Measurements from ENCODE around the gene PHC2.
A peak's percentile ranks its signal among the peaks of the same experiment; 100 is the strongest.

The PHC2 gene

DNA sequence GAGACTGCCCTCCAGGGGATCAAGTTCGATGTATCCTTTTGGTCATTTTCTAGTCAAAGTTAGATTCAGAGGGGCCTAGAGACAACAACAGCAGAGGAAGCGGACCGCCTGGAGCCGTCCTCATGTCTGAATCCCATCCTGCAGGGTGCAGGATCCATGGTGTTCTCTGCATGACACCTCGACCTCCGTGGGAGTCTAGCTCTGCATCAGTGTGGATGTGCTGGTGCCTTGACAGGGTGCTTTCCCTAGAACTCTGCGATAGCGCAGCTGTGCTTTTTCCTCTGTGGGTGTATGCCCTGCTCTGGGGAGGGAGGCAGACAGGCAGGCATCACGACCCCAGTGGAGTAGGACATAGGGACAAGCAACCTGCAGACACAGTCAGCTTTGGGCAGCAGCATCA, 61.8 kb downstream of the PHC2 start:
- no peak for DNase-seq

DNA sequence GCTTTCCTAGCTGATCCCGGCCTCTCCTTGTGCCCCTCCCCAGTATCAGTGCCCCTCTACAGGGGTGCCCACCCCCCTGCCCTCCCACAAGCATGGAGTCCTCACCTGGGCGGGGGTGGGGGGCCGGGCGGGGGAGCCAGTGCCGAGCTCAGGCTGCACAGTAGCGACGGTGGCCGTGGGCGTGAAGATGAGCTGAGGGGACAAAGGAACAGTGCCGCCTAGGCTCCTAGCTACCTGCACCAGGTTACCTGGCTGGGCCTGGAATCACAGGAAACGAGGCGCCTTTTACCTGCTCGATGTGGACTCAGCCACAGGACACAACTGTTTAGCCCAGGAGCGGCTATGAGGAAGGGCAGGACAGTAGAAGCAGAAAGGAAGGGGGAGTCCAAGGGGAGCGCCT, 62.5 kb downstream of the PHC2 start:
- DNase-seq = no peak

DNA sequence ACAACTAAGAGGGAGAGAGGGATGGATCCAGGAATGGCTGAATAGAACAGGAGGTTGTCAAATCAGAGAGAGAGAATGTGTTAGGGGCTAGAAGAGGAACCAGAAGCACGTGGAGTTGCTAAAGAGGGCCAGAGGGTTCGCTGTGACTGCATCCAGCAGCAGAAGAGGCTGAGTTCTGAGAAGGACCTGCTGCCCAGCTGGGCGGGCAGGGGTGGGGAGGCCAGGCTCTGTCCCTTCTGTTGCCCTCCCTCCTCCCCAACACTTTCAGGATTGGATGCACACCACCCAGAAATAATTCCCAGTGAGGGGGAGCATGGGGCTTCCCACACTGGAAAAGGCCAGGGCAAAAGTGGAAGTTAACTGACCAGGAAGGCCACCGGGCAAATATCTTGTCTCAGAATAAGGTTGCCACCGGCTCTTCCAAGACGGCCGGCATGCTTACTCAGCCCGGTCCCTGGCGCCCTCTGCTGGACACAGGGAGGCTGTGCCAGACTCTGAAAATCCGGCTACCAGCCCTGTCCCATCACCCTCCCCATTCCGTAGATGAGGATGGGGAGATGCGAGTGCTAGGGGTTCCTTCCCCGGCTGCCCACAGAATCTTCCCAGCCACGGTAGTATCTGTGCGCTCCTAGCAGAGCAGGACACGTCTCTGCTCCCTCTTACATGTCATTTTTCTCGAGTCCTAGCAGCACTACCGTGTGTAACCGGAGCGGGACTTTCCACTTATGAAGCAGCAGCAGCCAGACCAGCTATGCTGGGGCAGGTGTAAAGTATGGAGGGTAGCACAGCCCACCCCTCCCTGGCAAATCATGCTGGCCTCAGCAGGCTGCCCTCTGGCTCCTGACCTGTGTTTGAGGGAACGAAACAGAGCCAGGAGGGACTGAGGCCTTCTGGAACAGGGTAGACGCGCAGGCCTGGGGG, 63.1 kb downstream of the PHC2 start:
- peak; percentile 69 for DNase-seq

DNA sequence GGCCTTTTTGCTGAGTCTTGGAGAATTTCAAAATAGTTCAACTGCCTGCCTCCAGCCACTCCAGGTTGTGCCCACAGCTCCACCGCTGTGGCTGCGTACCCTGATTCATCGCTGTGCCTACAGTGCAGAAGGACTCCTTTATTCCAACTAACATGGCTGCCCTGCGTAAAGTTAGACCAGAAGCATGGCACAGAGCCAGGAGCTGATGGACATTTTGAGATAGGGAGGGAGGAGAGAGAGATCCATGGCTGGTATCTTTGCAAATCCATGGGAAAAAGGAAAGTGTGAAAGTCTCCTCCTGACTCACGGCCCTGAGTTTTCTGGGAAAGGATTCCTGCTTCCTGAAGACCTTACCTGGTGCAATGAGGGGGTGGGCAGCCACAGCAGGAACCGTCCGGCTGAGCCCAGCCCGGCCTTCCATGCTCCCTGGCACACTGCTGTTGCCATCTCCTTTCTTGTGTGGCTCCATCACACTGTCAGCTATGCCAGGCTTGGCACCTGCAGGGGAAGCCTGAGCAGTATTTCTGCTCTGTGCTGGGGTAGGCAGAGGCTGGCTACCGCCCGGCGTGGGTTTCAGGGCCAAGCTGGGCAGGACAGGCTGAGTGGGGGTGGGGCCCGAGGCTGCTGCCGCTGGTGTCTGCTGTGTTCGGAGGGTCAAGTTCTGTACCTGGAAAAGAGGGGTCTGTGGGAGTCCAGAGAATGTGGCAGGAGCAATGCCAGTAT, 64.0 kb downstream of the PHC2 start:
- no peak for DNase-seq

DNA sequence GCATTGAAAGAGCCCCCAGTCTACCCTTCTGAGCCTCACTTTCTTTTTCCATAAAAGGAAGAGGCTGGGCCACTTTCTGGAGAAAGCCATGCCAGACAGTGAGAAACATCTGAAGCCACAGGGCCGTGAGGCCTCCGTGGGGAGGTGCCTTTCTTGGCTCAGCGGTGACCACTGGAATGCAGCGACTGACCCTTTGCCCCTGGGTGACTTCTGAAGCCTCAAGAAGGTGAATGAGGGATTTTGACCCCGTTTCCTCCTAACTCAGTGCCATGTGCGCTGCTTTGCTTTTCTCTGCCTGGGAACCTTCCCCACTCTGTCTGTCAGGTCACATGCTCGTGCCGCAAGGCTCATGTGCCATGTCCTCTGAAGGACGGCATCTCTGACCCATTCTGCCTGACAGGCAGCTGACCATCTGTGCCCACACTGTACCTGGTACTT, 65.3 kb downstream of the PHC2 start:
- no peak for DNase-seq

DNA sequence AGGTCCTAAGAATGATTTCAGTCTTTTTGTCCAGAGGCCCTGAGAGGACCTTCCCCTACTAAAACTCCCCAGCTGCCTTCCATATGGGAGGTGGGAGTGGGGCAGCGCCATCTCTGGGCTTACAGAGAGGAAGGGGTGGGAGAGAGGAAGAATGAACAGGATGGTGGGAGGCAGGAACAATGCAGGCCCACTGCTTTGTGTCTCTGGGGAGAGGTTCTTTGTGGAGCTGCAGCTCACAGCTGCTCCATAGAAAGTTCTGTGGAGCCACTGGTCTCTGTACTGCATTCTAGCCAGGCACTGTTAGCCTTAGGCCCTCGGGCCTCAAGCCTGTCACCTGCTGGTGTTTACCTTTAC, 66.4 kb downstream of the PHC2 start:
- no peak for DNase-seq

DNA sequence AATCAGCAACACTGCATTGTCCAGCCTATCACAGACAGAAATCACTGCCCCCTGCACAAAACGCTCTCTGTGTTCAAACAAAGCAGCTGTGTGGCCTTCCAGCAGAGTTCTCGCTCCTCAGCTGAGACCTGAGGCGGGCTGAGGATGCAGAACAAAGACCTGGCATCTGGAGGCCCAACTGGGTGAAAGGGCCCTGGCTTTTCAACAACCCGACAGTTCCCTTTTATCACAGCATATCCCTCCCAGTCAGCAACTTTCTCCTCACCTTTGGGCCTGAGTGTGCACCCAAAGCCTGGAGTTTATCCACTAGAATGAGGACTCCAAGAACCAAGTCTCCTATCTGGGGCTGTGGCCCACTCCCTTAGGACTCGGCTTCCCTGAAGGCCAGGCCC, 67.4 kb downstream of the PHC2 start:
- peak; percentile 86 for DNase-seq

DNA sequence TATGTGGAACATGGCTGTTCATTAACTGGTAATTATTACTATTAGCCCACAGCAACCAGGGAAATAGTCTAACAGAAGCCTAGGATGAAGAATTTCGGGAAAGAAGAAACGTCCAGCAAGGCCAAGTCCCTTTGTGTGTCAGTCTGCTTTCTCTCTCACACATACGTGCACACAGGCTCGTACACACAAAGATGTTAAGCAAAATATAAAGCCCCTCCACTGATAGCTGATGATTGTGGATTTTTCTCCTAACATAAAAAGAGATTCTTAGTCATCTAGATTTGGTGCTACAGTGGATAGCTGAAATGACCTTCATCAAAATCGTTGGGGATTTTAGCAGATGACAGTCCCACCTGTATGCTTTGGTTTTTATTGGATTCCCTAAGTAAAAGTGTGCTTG, 67.9 kb downstream of the PHC2 start:
- peak; percentile 46 for DNase-seq

DNA sequence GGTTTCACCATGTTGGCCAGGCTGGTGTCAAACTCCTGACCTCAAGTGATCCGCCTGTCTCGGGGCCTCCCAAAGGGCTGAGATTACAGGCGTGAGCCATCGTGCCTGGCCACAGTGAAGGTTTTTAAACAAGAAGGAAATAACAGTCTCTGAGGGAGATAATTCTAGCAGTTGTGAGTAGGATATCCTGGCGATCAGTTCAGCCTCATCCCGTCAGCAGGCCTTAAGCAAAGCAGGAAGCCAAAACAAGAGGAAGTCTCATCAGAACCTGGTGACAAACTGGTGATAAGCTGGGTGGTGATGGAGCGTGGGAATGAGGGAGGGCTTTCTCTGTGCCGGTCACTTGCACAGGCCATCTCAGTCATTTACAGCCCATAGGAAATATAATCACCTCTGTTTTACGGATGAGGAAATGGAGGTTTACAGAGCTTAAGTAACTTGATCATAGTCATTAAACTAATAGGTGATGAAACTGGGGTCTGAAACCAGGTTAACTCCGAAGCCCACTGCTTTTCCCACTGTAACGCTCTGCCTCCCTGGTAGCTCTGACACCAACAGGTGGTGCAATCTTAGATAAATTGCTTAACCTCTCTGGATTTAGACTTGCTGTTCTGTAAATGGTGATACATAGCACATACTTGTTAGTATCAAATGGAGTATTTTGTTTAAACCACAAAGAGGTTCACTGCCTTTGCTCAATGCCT, 69.2 kb downstream of the PHC2 start:
- no peak for DNase-seq

DNA sequence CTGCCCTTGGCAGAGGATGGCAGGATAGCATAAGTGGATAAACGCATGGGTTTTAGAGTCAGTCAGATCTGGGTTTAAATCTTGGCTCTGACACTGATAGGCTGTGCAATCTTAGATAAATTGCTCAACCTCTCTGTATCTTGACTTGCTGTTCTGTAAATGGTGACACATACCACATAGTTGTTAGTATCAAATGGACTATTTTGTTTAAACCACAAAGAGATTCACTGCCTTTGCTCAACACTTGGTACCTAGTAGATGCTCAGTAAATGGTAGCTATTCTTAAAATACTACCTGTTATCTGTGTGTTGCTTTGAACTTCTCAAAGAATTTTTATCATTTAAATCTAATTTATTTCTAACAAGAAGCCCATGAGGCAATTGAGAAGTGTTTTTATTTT, 70.5 kb downstream of the PHC2 start:
- DNase-seq = no peak

DNA sequence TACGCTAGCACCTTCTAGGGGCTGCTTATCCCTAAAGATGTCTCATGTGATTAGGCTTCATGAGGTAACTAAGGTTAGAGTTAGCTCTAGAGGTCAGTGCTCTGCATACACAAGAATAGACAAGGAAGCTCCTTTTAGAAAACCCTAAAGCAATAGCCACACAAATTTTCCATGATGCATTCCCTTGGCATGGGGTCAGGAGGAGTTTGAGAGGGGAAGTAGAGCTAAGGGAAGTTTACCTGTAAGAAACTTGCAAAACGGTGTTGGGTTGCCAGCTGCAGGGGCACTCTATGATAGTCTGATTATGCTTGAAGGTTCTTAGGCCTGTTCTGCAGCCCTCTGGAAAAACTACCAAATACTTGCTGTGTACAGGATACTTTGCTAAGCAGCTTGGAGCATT, 71.0 kb downstream of the PHC2 start:
- DNase-seq = no peak

DNA sequence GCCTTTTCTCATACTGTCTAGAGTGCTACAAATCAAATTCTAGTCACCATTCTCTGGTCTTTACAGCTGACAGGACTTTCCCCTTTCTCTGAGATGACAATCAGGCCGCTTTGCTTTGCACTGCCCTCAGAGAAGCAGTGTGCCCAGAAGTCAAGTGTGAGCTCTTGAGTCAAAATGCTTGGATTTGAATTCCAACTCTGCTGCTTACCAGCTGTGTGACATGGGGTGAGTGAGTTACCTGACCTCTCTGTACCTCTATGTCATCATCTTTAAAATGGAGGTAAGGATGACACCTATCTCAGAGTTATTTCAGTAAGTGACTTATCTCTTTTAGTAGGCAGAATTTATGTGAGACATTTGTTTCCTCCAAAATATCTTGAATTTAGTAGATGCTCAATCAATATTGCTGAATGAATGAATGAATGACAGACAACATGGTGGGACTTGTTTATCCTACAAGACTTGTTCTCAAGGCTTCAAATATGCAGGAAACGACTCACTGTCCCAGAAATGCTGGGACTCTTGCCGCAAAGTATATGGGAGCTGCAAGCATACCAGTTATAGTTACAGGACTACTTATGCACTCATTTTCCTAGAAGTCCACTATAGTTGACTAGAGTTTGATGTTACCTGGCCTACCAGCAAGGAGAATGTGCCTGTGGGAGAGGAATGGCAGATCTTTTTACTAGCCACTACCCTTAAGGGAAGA, 71.9 kb downstream of the PHC2 start:
- no peak for DNase-seq

DNA sequence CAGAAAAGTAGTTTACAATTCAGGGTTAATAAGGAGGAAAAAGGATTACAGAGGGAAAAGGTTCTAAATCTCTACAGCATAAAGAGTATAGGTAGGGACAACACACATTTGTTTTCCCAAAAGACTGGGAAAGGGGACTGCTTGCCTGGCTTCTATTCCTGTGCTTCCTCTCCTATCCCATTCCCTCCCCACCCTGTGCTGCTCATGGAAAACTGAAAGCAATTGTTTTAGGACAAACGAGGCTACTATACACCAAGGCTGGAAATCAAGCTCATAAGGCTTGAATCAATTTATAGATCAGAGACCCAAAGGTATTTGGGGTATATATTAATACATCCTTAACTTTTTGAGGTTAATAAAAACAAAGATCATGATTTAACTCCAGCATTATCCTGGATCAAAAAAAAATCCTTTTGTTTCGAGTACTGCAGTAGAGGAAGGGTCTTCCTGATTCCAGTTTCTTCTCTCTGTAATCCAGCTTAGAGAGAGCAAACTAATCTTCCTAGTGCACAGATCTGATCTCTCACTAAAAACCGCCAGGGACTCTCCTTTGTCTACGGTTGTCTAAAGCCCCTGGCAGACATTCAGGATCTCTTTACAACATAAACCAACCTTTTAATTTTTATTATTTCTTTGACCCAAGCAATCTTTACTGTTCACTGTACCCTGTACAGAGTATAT, 72.6 kb downstream of the PHC2 start:
- no peak for DNase-seq

DNA sequence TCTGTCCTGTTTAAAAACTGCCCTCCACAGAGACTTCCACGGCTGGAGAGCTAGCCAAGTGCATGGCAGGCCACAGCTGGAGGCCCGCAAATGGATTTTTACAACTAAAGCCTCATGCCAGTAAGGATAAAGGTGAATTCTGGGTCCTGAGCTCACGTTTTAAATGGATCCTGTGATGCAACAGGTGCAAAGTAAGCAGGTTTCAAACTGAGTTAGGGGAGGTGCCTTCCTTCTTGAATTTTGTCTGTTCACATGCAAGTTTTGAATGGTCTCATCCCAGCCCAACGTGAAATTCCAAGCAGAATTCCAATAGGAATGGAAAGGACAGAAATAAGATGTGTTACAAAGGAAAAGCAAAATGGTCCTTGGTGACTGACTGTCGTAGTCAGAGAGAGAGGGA, 73.8 kb downstream of the PHC2 start:
- DNase-seq = no peak

DNA sequence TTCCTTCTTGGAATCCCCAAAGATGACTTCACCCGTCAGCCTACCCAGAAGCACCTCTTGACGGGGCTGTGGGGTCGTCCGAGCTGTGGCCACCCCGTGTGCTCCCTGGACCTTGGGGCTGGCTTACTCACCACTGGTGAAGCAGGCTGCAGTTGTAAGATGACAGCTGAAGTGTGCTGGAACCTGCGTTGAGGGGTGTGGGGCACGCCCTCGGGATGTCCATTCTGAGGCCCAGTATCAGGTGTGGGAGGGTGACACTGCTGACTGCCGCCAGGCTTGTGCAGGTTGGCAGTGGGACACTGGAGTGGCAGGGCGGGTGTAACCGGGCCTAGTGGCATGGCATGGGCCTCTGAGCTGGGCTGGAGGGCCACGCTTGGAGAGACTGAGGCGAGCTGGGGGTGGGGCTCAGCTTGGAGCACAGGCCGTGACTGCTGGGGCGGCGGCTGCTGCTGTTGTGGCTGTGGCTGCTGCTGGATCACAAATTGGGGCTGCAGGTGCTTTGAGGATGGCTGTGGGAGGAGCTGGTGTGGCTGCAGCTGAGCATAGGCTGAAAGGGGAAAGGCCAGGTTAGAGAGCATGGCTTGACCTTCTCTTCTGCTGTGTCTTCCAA, 76.1 kb downstream of the PHC2 start:
- DNase-seq = no peak

DNA sequence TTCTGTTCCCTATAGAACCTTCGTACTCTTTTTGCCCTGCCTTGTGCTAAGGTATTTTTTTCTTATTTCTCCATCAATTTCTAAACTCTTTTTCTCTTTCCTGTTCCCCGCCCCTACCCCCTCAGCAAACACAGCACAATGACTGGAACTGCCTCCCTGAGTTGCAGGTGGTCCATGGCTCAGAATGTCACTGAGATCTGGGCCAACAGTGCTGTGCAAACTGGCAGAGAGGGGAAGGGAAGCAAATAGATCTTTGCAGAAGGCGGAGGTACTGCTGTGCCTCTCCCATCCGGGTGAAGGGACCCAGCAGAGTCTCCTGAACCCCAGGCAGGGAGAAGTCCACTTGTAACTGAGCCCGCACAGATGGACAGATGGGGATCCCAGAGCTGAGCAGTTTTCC, 77.4 kb downstream of the PHC2 start:
- no peak for DNase-seq

DNA sequence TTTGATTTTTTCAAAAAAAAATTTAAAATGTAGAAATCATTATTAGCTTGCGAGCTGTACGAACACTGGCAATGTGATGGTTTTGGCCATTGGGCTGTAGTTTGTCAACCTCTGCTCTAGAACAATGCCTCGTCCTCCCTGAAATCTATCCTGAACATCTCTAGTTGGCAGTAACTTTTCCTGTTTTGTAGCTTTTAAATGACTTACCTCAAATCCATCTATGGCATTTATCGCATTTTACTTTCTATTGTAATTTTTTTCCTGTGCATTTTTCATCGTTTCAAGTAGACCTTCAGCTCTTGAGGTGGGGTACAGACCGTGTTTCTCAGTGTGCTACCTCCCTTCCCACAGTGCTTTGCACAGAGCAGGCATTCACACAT, 79.6 kb downstream of the PHC2 start:
- DNase-seq = no peak

DNA sequence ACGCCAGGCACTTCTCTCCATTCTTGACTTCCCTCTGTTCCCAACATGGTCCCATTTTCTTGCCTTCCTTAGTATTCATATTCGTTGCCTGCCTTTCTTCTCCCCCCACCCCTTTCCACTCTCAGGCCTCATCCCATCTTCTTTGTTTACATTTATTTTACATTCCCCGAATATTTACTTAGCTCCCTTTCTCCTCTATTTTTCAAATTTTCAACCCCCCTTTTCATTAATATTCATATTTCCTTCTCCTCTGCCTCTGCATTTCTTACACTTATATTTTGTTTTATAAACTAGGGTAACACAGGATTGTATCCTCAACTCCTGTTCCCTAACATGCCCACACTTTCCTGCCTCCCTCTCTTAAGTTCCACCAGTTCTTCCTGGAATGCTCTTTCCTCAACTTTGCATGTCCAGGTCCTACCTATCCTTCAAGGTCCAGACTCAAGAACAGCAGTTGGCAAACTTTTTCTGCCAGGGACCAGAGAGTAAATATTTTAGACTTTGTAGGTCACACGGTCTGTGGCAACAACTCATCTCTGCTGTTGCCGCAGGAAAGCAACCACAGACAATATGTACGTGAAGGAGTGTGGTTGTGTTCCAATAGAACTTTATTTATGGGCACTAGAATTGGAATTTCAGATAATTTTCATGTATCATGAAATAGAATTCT, 80.1 kb downstream of the PHC2 start:
- peak; percentile 46 for DNase-seq

DNA sequence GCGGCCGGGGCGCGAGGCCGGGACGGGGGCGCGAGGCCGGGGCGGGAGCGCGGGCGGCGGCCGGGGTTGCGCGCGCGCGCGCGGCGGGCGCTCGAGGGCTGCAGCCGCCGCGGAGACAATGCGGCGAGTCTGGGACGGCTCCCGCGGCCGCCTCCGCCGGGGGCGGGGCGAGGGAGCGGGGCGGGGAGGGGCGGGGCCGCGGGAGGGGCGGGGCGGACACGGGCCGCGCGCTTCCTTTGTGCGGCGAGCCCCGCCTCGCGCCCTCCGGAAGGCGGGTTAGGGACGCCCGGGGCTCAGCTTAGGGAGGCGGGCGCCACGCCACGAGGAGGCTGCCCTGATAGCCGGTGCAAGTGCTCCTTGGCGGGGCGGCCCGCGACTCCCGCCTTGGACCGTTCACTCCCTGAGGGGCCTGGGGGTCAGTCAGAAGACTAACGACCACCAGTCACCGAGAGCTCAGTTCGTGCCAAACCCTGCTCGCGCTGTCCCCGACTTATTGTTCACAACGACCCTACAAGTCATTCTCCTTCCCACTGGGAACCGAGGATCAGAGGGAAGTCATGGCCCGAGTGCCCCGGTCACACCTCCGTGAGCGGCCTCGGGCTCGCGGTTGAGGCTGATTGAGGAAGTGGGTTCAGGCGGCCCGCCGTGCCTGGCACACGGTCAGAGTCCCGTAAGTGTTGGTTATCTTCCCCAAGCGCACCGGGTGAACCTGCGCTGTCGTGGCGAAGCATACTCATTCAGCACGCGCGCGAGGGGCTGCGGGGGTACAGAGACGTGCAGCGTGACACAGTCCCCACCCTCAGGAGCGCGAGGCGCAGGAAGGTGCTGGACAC, 80.9 kb downstream of the PHC2 start:
- DNase-seq = peak; percentile 77

DNA sequence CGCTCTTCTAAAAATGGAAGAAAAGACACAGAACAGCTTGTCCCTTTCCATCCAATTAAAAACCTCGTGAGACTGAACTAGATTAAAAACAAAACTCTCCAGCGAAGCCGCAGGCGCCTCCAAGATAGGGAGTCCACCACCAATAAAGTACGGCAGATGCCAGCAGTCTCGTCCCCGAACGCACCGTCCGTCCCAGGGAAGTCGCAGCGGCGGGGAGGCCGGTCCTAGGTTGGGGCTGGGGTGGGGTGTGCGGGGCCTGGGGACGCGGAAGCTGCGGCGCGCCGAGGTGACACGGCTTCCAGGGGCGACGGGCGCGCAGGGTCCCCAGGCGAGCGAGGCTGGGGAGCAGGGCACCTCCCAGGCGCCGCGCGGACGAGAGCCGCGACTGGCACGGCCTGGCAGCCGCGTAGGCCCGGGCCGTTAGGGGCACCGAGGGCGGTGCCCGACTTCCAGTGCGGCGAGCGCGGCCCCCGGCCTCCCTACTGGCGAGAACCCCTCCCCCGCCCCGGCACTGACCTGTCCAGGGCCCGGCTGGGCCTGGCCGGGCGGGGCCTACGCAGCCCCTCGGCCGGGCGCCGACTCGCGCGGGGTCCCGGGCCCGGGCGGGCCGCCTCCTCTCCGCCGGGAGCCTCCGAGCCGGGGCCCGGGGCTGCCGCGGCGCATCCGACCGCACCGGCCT, 81.7 kb downstream of the PHC2 start:
- peak; percentile 31 for DNase-seq
